ENCODE data around the gene PNCK.
"Not testable (repeated sequence)": the region's sequence is repeated elsewhere in the genome, so short reads cannot be mapped to it uniquely, and the experiment has no call there.

Gene PNCK

DNA sequence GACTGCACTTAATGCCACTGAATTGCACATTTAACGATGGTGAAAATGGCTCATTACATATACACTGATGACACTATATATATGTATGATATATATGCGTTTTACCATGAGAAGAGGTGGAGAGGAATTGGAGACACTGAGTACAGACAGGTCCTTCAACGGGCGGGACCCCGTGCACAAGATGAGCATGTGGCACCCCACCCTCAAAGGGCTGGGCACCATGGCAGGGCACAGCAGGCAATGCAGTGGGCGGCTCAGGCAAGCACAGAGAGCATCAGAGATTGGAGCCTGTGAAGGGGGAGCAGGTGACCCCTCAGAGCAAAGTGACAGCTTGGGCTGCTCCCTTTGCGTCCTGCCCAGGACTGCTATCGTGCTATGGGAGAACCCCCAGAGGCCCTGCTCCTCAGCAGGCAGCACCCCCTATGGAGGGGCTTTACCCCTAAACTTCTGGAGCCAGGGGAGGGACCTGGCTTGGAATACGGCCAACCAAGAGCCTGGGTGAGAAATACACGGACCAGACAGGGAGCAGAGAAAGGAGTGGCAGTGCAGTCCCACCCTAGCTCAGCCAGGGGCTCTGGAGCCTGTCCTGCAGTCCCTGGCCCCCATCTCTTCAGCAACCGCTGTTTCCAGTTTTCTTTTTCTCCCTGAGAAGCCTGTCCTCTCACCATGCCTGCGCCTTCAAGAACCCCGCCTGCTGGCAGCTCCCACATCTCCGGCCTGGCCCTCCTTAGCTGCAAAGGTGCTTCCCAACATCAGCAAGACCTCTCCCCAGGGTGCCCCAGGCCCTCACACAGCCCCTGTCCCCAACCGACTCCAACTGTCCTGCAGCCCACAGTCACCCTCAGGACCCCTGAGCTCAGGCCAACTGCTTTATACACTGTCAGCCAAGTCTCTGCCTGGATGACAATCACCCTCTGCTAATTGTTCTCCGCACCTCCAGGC, 24.6 kb upstream of the PNCK start:
- no peak for DNase-seq

DNA sequence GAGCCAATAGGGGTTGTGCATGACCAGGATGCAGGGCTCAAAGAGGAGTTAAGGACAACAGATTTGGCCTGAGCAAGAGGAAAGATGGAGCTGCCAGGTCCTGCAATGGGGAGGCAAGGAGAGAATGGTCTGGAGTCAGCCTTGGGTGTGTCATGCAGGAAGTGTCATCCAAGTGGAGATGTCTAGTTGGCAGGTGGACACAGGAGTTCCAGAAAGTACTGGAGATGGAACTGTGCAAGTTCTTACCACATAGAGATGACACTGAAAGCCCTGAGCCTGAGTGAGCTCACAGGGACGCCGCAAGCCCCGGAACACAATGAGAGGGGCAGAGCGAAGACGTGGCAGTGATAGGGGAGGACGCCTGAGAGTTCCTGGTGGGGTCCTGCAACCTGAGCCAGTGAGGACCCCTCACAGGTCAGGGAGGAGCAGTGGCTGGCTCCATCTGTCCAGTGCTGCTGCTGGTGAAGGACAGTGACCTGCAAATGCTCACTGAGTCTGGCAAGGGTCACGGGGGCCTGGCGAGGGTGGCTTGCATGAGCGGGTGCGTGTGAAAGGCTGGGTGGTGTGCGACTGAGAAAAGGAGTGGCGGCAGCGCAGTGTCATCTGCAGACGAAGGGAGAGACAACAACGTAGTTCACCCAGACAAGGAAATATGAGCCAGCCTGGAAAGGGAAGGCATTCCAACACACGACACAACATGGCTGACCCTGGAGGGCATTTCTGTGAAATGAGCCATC, 23.5 kb upstream of the PNCK start:
- not testable (repeated sequence) for DNase-seq

DNA sequence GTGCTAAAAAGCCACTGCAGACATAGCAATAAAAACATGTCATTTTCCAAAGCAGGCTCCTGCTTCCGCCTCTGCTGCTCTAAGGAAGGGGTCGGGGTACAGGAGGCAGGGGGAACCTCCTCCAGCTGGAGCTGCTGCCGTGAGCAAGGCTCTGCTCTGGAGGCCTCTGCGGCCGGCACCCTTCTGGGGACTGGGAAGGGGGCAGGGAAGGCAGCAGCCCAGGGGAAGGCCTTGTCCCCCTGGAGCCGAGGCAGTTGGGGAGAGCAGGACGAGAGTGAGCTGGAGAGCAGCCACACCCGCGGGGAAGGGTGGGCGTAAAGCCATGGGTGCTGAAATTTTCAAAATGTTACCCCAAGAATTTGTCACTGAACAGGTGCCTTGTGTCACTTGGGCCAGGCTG, 22.9 kb upstream of the PNCK start:
- DNase-seq: not testable (repeated sequence)

DNA sequence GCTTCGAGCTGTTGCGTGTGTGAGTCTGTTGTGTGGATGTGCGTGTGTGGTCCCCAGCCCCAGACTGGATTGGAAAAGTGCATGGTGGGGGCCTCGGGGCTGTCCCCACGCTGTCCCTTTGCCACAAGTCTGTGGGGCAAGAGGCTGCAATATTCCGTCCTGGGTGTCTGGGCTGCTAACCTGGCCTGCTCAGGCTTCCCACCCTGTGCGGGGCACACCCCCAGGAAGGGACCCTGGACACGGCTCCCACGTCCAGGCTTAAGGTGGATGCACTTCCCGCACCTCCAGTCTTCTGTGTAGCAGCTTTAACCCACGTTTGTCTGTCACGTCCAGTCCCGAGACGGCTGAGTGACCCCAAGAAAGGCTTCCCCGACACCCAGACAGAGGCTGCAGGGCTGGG, 22.5 kb upstream of the PNCK start:
- no peak for DNase-seq

DNA sequence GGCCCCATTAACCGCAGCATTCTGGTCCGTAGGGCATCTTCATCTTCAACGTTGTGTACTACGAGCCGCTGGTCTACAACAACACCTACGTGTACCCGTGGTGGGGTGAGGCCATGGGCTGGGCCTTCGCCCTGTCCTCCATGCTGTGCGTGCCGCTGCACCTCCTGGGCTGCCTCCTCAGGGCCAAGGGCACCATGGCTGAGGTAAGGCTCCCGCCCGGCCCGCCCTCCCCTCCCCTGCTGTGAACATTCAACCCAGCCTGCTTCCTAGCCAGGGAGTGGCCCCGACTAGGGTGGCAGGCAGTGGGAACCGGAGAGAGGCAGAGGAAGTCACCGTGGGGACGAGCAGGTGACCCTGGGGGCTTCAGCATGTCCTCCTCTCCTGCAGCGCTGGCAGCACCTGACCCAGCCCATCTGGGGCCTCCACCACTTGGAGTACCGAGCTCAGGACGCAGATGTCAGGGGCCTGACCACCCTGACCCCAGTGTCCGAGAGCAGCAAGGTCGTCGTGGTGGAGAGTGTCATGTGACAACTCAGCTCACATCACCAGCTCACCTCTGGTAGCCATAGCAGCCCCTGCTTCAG, 21.2 kb upstream of the PNCK start:
- no peak for DNase-seq

DNA sequence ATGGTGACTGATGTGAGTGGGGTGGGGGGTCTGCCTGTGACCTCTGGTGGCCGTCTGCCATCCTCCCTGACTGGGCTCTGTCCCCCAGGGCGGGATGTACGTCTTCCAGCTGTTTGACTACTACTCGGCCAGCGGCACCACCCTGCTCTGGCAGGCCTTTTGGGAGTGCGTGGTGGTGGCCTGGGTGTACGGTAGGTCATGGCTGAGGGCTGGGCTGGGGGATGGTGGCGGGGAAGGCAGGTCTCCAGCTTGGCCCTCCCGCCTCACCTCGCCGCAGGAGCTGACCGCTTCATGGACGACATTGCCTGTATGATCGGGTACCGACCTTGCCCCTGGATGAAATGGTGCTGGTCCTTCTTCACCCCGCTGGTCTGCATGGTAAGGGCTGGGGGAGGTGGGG, 20.6 kb upstream of the PNCK start:
- DNase-seq: not testable (repeated sequence)

DNA sequence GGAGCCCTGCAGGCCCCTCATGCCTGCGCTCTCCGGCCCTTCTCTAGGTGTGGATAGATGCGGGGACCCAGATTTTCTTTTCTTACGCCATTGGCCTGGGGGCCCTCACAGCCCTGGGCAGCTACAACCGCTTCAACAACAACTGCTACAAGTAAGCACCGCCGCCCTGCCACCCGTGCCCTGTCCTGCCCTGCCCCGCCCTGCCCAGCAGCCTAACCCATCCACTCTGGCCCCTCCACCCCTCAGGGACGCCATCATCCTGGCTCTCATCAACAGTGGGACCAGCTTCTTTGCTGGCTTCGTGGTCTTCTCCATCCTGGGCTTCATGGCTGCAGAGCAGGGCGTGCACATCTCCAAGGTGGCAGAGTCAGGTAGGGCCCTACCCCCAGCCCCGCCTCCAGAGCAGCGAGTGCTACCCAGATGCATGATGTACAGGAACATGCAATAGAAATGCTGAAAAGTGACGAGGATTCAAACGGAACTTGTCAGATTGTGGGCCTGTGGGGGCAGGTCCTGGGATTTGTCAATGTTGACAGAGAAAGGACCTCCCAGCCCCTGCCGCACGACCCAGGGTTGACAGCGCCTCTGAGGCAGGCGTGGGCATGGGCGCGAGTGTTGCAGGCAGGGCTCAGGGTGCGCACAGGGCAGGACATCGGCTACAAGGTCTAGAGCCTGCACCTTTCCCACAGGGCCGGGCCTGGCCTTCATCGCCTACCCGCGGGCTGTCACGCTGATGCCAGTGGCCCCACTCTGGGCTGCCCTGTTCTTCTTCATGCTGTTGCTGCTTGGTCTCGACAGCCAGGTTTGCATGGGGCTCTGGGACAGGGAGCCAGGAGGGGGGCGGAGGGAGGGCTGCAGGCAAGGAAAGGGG, 19.8 kb upstream of the PNCK start:
- DNase-seq: no peak

DNA sequence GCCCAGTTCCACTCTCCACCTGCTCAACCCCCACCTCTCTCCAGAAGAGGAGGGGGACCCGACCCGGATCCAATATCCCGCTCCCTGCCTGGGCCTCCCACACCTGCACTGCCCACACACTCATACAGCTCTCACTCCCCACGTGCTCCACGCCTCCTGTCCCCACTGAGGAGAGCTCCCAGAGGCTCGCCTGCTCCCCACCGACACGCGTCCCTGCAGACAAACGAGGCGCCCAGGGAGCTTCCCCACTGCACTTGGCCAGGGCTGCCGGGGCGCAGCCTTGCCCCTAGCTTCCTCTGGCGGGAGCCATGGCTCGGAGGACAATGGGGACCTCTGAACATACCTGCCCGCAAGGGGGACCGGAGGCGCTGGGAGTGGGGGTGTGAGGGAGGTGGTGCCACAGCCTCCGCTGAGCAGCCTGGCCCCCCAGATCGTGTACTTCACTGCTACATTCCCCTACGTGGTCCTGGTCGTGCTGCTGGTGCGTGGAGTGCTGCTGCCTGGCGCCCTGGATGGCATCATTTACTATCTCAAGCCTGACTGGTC, 19.1 kb upstream of the PNCK start:
- no peak for DNase-seq

DNA sequence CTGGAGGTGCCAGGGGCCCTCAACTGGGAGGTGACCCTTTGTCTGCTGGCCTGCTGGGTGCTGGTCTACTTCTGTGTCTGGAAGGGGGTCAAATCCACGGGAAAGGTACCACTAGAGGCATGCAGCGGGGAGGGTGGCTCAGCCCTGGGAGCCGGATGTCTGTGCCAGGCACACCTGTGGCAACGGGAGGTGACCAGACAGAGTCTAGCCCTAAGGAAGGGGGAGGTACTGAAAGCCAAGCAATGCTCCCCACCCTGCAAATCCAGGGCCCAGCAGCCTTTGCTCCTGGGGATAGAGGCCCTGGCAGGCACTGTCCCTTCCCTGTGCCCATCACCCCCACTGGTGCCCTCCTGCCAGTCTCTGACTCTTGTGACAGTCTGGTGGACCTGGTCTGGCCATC, 18.4 kb upstream of the PNCK start:
- no peak for DNase-seq

DNA sequence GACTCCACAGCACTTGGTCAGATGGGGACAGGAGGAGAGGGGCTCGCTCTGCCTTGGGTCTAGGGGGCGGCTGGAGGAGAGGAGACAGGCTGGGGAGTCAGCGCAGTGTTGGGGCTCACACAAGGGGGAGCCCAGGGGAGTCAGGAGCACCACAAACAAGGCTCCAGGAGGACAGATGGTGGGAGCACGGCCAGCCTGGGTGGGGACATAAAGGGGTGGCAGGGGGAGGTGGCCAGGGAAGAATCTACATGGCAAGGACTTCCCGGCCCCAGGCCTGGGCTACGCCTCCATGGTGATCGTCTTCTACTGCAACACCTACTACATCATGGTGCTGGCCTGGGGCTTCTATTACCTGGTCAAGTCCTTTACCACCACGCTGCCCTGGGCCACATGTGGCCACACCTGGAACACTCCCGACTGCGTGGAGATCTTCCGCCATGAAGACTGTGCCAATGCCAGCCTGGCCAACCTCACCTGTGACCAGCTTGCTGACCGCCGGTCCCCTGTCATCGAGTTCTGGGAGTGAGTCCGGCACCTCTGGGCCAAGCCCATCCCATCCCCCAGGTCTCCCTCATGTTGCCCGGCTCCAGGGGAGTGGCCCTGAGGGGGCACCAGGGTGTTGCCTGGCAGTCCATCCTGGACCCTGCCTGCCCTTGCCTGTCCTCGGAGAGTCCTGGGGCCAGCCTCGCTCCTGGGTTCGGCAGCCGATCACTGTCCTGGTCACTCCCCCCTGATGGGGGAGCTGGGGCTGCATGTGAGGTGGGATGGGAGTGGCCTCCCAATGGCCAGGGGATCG, 17.6 kb upstream of the PNCK start:
- DNase-seq: not testable (repeated sequence)

DNA sequence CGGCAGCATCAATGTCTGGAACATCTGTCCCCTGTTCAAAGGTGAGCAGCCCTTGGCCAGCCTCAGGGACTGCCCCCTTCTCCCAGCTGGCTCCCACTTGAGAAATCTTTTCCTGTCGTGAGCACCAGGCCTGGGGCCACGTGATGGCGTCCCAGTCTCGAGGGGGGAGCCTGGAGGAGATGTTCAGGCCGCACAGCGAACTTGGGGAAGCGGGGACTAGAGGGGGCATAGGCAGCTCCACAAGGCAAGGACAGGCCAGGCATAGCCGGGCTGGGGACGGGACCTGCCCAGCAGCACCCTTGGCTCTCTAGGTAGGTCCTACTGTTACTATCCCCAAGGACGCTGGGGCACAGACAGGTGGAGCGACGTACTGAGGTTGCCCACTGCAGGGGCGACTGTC, 16.9 kb upstream of the PNCK start:
- no peak for DNase-seq

DNA sequence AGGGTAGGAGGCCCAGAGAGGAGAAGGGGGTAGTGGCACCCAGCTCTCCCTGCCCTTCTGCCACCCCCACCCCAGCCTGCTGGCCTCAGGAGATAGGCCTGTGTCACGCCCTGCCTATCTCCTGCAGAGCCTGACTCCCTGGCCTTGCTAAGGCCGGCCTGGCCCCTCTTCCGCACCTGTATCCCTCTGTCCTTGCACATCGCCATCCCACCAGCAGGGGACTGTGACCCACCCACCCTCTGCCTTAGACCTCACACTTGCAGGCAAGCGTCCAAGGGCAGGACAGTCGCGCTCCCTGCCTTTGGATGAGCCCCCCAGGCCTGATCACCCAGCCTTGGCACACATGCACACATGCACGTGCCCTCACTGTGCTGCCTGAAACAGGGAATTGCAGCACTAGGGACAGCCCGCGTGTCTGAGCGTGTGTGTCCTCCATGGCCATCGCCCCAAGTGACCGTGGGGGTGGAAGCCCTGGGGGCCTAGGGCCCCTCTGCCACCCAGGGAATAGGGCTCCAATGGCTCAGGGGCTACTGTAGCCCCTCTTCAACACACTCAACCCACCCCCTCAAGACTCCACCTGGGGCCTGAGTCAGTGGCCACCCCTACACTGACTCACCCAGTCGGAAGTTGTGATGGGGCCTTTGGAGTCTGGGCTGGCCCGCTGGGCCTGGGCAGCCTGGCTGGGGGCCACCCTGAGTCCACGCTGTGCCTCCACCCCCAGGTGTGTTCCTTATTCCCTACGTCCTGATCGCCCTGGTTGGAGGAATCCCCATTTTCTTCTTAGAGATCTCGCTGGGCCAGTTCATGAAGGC, 16.2 kb upstream of the PNCK start:
- no peak for DNase-seq

DNA sequence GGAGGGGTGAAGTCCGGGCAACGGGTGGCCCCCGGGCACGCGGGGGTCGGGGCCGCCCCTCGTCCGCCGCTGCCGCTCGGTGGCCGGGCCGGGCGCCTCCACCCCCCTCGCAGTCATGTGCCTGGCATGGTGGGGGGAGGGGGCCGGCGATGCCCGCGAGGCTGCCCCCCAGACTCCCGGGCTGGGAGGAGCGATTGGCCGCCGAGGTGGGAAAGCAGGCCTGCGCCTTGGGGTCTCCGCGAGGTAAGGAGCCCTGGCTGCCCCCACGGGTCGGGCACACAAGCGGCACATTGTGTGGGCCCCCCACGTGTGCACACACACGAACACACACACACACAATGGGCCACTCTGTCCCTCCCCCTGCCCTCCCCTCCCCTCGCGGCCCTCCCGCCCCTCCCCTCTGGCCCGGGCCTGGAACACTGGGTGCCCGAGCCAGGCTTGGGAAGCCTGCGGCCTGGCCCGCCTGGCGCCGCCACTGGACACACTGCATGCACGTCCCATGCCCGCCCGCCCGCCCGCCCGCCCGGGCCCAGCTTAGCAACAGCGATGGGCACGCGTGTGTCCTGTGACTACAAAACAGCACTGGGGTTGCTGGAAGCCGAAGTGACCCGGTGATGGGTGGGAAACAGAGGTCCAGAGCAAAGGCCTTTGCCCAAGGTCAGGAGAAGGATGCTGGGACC, 15.4 kb upstream of the PNCK start:
- no peak for DNase-seq

DNA sequence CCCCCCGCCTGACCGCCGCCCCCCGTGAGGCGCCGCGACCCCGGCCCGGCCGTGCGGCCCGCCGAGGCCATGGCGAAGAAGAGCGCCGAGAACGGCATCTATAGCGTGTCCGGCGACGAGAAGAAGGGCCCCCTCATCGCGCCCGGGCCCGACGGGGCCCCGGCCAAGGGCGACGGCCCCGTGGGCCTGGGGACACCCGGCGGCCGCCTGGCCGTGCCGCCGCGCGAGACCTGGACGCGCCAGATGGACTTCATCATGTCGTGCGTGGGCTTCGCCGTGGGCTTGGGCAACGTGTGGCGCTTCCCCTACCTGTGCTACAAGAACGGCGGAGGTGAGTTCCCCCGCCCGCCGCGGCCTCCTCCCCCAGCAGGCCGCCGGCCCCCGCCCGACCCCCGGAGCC, 14.9 kb upstream of the PNCK start:
- no peak for DNase-seq

DNA sequence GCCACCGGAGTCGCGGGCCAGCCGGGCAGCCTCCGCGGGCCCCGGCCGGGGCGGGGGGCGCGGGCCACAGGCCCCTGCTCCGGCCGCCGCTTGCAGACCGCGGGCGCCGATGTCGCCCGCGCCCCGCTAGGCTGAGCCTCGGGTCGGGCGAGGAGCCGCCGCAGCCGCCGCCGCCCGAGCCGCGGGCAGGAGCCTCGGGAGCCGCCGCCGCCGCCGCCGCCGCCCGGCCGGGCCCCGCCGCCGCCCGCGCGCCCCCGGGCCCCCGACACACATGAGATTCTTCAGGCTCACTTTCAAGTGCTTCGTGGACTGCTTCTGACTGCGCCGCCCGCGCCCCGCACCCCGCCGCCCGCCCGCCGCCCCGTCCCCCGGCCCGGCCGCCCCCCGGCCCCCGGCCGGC, 14.5 kb upstream of the PNCK start:
- DNase-seq: no peak

DNA sequence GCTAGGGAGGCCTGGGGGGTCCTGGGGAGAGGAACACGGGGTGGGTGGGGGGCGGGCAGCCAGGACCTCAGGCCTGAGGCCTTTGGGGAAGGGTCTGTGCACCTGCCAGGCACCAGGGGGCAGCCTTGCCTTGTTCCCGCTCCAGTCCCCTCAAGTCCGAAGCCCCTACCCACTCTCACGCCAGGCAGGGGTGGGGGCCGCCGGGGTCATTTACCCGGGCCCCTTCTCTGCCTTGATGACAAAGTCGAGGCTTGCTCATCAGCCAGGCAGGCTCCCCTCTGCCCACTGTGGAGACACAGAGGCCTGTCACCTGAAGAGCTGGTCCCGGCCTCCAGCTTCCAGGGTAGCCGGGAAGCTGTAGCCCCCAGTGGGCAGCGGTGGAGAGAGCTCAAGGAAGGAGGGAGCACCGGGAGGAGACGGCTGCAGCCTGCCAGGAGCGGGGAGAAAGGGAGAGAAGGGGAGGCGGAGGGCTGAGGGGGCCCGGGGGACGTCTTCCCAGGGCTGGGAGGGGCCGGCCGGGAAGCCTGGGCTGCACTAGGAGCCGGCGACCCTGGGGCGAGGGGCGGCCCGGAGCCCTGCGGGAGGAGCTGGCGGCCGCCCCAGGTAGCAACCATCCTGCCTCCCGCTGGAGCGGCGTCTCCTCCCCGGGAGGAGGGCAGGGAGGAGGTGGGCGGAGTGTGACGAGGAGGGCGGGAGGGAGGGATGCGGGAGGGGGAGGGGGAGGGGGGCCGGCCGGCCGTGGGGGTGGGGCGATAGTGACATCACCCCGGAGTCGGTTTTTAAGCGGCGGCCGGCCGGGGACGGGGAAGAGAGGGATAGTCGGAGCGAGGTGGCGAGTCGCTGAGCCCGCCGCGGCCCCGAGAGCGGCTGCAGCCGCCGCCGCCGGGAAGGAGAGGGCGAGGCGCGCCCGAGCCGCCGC, 13.8 kb upstream of the PNCK start, which contains the start of gene SLC6A8:
Gene SLC6A8 (plus strand): TSS at position 806 of the 919 bp plus-strand sequence. CDS start 649 bp downstream, outside the sequence.
- no peak for DNase-seq

DNA sequence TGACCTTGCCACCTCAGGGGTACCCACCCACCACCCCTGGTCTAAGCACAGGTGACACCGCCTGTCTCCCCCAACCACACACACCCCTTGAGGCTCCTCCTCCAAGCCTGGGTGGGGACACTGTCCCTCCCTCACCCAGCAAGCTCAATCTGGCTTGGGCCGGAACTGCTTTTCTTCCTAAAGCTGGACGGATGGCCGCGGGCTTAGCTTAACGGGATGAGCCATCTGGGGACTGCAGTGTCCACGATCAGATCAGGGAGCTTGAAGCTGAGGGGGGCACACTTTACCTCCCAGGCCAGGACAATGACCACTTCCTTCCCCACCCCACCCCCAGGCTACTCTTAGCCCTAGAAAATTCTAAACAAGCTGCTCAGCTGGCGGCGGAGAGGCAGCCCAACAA, 13.1 kb upstream of the PNCK start:
- DNase-seq: no peak
